Activated CD4-positive, alpha-beta T cell treated with anti-CD3 and anti-CD28 coated beads, Interleukin-2, amount 50 U/mL, for 1 hour (primary cell): ENCODE results near the gene MSL1.

Experiments
- DNase-seq: peaks from one replicate; pipeline ENCODE4 v3.0.0-alpha.2; 2020

The MSL1 gene, protein sequence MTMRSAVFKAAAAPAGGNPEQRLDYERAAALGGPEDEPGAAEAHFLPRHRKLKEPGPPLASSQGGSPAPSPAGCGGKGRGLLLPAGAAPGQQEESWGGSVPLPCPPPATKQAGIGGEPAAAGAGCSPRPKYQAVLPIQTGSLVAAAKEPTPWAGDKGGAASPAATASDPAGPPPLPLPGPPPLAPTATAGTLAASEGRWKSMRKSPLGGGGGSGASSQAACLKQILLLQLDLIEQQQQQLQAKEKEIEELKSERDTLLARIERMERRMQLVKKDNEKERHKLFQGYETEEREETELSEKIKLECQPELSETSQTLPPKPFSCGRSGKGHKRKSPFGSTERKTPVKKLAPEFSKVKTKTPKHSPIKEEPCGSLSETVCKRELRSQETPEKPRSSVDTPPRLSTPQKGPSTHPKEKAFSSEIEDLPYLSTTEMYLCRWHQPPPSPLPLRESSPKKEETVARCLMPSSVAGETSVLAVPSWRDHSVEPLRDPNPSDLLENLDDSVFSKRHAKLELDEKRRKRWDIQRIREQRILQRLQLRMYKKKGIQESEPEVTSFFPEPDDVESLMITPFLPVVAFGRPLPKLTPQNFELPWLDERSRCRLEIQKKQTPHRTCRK

DNA sequence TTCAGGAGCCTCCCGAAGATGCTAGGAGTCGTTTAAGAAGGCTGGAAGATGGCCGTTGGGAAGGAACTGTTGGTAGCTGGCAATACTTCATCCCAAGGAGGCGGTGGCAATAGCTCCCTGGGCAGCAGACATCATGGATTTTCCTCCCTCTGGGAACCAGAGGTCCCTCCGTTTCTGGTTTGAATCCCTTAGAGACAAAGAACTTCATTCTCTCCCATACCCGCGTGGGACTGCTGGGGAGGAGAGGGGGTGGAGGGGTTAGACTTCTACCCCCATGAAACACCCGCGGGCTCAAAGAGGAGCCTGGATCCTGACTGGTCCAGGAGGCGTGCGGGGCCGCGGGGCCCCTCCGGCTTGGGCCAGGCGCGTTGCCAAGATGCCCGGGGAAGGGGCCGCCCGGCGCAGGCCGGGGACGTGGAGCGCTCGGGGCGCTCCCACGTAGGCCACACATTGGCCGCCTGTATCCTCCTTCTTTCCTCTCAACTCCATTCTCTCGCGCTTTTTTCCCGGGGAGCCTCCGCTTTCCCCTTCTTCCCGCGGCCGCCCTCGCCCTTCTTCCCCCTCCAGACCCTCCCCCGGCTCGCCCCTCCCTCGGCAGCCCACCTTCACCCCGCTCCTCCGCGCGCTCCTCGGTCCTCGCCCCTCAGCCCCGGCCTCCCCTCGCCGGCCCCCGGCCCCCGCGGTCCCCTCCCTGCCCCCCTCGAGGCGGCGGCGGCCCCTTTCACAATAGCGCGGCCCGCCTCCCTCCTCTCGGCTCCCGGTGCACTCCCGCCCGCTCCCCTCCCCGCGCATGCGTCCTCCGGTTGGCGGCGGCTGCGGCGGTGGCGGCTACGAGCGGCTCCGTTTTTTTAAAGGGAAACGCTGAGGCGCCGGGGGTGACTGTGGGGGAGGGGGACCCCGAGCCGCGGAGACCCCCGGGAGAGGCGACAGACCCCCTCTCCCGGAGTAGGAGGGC, at the start of gene MSL1:
TSS of gene MSL1 (plus strand) at position 791 of the 955 bp plus-strand sequence. CDS start 642 bp downstream, outside the sequence.
- peak; percentile 82 for DNase-seq

GRCh38 chr17:40072040-40072734, 49.6 kb upstream of the MSL1 start:
- no peak for DNase-seq

DNA sequence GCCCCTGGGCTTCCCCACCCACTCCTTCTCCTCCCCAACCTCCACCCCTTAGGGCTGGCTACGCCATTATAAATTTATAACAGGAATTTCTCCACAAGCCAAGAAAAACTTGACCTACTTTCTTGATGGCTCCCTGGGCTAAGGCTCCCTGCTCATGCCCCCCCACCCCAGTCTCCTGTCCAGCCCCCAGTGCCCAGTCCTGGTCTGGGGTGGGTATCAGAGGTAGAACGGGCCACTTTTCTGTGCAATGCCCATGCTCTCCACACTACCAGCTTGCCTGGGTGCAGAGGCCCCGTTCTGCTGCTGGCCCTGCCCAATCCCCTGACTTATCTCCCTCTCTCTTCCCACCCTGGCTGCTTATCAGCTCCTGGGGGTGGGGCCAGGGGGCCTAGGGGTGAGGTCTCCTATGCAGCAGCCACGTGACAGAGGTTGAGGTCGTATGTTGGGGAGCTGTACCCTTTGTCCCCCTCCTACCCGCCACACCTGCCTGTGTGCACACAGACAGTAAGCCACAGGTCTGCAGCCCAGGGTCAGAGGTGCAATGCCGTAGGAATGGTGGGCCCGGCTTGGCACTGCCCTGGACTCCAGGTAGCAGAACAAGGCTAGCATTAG, 48.9 kb upstream of the MSL1 start:
- no peak for DNase-seq

GRCh38 chr17:40073454-40074174, 48.2 kb upstream of the MSL1 start:
- DNase-seq = no peak

DNA sequence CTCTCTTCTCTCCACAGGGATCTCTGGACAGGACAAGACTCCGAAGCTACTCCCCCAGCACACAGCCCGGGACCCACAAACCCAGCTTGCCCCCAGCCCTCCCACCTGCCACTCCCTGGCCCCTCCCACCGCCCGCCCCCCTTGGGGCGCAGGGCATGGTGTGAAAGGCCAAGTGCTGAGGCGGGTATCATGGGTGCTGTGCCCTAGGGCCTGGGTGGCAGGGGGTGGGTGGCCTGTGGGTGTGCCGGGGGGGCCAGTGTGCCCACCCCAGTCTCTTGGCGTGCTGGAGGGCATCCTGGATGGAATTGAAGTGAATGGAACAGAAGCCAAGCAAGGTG, 47.6 kb upstream of the MSL1 start:
- DNase-seq = no peak

GRCh38 chr17:40074871-40075200, 46.9 kb upstream of the MSL1 start:
- DNase-seq = no peak

DNA sequence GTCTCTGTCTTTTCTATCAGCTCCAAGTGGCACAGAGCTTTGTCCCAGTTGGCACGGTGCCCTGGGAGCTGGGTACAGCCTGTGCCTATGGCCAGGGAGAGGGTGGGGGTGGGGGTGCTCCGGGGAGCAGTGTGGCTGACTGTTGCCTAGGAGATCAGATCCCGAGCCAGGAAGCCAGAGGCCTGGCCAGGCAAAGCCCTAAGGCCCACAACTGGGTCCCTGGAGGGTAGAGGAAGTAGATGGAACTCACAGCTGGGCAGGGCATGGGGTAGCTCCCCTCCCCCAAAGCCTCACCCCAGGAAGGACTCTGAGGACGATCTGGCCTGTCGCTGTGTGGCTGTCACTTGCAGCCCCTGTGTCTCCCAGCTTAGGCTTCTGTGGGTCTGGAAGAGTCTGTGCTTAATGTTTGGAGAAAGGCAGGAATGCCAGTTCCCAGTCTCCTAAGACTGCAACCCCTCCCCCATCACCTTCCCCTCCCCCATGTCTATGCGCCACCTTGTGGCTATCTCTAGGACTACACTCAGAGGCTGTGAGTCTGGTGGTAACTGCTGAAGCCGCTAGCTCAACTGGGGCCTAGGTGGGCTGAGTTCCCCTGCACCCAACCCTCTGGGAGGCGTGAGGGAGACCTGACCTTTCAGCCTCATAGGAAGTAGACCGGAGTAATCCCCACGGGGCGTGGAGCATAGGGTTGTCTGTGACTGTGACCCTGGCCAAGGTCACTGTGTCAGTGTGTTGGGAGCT, 46.4 kb upstream of the MSL1 start:
- DNase-seq = peak; percentile 70

DNA sequence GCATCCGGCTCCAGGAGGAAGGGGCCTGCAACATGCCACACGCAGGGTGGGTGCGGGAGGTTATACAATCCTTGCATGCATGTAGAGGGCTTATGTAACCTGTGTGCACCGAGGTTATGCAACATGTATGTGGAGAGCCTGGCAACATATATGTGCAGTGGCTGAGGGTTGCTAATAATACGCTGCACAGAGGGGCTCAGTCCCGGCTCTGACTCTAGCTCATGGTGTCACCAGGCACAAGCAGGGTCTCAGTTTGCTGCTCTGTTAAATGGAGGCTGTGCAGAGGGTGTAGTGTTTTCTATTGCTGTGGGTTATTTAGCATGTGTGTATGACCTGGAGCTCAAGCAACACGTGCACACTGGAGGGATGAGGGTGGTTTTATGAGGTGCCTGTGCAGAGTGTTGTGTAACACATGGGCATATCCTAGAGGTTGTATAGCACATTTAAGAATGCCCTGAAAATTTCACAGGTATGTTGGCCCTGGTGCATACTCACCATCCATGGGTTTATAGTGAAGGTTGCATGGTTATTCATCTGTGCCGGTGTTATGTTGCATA, 45.8 kb upstream of the MSL1 start:
- no peak for DNase-seq

- DNase-seq = no peak
Measured at GRCh38 chr17:40076591-40076990, 45.2 kb upstream of the MSL1 start.

DNA sequence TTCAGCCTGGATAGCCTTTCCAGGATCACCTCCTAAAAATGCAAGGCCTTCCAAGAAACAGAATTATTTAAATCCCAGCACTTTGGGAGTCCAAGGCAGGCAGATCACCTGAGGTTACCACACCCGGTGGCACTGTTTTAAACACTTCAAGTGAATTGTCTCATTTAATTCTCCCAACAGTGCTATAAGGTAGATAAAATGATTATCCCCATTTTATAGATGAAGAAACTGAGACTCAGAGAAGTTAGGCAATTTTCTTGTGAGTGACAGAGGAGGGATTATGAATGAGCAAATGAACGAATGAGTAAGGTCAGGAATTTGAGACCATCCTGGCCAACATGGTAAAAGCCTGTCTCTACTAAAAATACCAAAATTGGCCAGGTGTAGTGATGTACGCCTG, 42.2 kb upstream of the MSL1 start:
- DNase-seq = no peak

DNA sequence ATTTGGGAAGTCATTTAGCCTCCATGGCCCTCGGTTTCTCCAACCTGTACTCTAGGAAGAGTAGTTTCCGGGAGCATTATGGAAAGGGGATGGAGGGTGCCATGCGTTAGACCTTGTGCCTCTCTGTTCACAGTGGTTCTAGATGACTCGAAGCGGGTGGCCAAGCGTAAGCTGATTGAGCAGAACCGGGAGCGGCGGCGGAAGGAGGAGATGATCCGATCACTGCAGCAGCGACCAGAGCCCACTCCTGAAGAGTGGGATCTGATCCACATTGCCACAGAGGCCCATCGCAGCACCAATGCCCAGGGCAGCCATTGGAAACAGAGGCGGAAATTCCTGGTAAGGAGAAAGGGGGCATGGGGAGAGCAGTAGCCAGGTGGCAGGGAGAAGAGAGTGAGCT, 37.3 kb upstream of the MSL1 start:
- no peak for DNase-seq

DNA sequence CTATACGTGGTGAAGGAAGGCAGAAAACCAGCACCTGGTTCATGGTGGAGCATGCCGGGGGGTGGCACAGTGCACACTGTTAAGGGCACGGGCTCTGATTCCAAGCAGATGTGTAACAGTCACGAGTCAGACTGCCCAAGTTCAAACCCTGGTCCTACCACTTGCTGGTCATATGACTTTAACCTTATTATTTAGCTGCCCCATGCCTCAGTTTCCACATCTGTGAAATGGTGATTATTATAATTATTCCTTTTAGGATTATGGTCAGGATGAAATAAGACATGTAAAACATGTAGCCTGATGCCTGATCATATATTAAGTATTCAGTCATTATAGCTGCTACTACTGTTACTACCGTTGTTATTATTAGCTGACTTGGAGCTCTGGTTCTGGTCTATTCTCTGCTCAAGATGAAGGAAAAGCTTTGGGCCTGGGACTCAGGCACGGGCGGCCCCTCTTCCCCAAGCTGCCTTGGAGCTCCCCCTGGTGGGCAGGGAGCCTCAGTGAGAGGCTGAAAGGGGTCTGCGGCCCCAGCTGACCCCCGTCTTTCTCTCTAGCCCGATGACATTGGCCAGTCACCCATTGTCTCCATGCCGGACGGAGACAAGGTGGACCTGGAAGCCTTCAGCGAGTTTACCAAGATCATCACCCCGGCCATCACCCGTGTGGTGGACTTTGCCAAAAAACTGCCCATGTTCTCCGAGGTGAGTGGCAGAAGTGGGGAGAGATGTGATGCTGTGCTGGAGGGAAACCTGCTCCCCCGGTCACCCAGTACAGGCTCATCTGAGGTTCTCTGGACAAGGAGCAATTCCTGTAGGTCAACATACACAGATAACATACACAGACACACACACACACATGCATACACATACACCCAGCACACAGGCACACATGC, 35.4 kb upstream of the MSL1 start:
- DNase-seq = peak; percentile 65

DNA sequence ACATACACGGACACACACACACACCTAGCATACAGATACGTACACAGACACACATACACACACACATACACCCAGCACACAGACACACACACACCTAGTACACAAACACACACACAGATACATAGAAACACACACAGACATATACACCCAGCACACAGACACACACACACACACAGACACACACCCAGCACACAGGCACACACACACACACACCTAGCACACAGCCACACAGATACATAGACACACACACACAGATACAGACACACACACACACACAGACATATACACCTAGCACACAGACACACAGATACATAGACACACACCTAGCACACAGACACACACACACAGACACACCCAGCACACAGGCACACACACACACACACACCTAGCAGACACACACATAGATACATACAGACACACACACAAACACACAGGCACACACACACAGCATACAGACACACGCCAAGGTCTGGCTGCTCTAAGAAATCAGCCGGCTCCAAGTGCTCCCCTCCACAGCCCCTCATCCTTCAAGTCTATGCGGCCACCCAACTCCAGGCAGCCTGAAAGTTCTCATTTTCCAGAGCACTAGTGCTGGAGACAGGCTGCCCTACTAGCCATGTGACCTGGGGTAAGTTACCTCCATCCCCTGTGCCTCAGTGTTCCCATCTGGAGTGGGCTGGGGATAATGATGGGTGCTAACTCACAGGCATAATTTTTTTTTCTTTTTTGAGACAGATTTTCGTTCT, 34.5 kb upstream of the MSL1 start:
- DNase-seq = no peak

DNA sequence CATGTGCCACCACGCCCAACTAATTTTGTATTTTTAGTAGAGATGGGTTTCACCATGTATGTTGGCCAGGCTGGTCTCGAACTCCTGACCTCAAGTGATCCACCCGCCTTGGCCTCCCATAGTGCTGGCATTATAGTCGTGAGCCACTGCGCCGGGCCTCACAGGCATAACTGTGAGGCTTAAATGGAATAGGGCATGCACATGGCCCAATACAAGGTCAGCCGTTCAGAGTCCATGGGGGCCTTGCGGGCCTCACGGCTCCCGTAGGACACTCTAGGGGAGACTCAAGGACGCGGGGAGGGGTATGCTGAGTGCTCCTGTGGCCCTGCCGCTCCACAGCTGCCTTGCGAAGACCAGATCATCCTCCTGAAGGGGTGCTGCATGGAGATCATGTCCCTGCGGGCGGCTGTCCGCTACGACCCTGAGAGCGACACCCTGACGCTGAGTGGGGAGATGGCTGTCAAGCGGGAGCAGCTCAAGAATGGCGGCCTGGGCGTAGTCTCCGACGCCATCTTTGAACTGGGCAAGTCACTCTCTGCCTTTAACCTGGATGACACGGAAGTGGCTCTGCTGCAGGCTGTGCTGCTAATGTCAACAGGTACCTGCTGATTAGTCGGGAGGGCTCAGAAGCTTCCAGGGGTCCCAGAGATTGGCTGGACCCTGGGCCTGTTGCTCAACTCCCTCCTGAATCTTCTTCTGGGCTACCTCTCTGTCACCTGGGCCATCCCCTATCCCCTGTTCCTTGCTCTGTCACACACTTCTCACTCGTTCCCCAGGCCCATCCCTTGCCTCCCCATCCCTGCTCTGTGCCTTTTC, 33.7 kb upstream of the MSL1 start:
- DNase-seq = no peak

- DNase-seq = no peak
Measured at GRCh38 chr17:40089077-40089895, 32.5 kb upstream of the MSL1 start.

- no peak for DNase-seq
Measured at GRCh38 chr17:40090237-40091119, 31.3 kb upstream of the MSL1 start.
